ENCODE data around the gene ATG7.
"Not testable (repeated sequence)": the region's sequence is repeated elsewhere in the genome, so short reads cannot be mapped to it uniquely, and the experiment has no call there.

ATG7 gene

DNA sequence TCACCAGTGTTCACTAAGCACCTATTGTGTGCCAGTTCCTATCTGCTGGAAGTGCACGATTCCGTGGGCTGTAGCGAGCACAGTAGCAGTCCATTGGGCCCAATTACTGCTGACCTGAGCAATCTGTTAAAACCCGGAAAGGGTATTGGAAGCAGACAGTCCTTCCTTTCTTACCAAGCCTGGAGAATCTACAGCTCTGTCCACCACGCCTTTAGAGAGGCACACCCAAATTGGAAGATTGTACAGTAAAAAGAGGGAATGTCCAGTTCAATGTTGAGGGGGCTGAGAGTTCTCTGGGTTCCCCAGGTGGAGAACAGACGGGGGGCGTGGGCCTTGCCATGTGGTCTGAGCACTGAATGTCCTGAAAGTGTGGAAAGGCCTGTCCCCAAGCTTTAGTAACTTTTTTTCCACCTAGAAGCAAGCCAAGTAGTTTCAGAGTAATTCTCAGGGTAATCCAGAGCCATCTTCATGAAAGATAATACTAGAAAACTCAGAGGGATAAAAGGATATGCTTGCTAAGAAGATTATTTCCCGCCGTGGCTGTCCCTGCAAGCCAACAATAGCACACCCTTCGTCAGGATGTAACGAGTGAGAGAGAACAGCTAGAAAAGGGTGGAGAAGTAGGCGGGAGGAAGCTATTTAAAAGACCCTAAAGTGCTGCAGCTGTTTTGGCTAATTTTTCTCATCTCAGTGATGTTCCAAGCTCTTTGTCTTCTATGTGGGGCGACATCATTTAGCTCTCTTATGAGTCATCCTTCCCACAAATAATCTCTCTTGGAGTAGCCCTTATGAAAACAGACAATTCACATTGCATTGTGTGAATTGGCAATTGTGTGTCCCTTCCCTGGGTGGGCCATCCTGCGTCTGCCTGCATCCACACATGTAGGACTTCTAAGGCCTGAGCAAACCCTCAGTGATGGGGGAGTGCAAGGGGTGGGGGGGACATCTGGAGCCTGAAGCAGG, 181.0 kb downstream of the ATG7 start:
- Histone ChIP-seq H3K9me3 (ENCODE audit: severe bottlenecking) (no peaks in the 10 kb centered on the region), H3K36me3 (no peaks in the 10 kb centered on the region), H3K27ac (peak overlapping the region; percentile 67), H3K4me3 (ENCODE audit: low read depth, low read length) (peak overlapping the region; percentile 19), H3K27me3 (ENCODE audit: insufficient read depth, low read depth, severe bottlenecking) (no peaks in the 10 kb centered on the region)
- TF ChIP-seq CTCF (IDR thresholded peaks at IDR 0.05; ENCODE audit: low read depth, low read length): no peak
- peak; percentile 56 for DNase-seq

DNA sequence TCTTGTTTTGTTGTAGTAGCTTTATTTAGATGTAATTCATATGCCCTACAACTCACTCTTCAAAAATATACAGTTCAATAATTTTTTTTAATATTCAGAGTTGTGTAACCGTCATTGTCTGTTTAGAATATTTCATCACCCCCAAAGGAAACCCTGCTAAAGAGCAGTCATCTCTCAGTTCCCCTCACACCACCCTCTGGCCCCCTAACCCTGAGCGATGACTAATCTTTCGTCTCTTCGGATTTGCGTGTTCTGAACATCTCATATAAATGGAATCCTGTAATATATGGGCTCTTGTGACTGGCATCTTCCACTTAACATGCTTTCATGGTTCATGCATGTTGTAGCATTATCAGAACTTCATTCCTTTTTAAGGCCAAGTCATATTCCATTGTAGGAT, 183.8 kb downstream of the ATG7 start:
- Histone ChIP-seq H3K27ac (no peak overlapping the region), H3K27me3 (ENCODE audit: insufficient read depth, low read depth, severe bottlenecking) (no peaks in the 10 kb centered on the region), H3K9me3 (ENCODE audit: severe bottlenecking) (no peaks in the 10 kb centered on the region), H3K36me3 (no peaks in the 10 kb centered on the region), H3K4me3 (ENCODE audit: low read depth, low read length) (no peak overlapping the region)
- no peak for DNase-seq
- TF ChIP-seq CTCF (IDR thresholded peaks at IDR 0.05; ENCODE audit: low read depth, low read length): no peak

DNA sequence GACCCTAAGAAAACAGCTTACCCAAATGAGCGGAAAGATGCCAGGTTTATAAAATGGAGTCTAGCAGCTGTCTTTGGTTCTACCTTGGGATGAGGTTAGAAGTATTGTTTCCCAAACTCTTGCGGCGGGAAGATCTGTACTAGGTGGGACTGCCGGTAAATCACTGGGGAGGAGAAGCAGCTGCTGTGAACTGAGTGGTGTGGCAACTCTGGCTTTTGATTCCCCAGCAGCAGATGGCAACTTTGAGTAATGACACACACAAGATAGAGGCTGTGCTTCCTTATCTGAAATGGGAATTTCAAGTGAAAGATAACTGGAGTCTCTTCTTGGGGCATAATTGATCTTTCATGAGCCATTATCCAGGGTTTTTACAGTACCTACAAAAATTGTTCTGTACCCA, 184.9 kb downstream of the ATG7 start:
- no peak overlapping the region for H3K27ac ChIP-seq

GRCh38 chr3:11459186-11459824, 187.1 kb downstream of the ATG7 start:
- TF ChIP-seq CTCF (IDR thresholded peaks at IDR 0.05; ENCODE audit: low read depth, low read length): no peak
- H3K4me3 ChIP-seq (ENCODE audit: low read depth, low read length): no peak overlapping the region
- H3K36me3 ChIP-seq: no peaks in the 10 kb centered on the region
- no peak for DNase-seq
- H3K9me3 ChIP-seq (ENCODE audit: severe bottlenecking): no peaks in the 10 kb centered on the region
- no peak overlapping the region for H3K27ac ChIP-seq
- H3K27me3 ChIP-seq (ENCODE audit: insufficient read depth, low read depth, severe bottlenecking): no peaks in the 10 kb centered on the region

More for the DNA sequence above, 184.9 kb downstream of the ATG7 start:
- H3K27me3 ChIP-seq (ENCODE audit: insufficient read depth, low read depth, severe bottlenecking): no peaks in the 10 kb centered on the region
- no peak for TF ChIP-seq CTCF (IDR thresholded peaks at IDR 0.05; ENCODE audit: low read depth, low read length)
- no peaks in the 10 kb centered on the region for H3K36me3 ChIP-seq
- no peaks in the 10 kb centered on the region for H3K9me3 ChIP-seq (ENCODE audit: severe bottlenecking)
- peak; percentile 31 for DNase-seq
- H3K4me3 ChIP-seq (ENCODE audit: low read depth, low read length): no peak overlapping the region

DNA sequence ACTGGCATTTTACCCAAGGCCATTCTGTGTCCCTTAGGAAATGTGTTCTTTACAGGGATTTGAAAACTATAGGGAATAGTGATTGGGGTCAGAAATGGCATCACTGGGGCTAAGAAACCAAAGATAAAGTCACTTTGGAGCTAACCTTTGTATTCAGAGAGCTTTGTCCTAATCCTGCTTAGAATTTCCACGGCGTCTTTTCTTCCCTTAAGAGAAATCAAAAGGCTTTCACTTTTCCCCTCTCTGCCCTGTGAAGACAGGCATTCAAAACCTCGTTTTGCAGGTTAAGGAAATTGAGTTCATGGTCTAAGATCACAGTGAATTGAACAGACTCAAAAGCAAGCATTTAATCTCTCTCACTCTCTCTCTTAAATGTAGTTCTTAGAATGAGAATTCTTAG, 189.0 kb downstream of the ATG7 start:
- H3K27me3 ChIP-seq (ENCODE audit: insufficient read depth, low read depth, severe bottlenecking): no peaks in the 10 kb centered on the region
- H3K27ac ChIP-seq: no peak overlapping the region
- H3K36me3 ChIP-seq: no peaks in the 10 kb centered on the region
- H3K4me3 ChIP-seq (ENCODE audit: low read depth, low read length): no peak overlapping the region
- DNase-seq: no peak
- no peak for TF ChIP-seq CTCF (IDR thresholded peaks at IDR 0.05; ENCODE audit: low read depth, low read length)
- H3K9me3 ChIP-seq (ENCODE audit: severe bottlenecking): no peaks in the 10 kb centered on the region

DNA sequence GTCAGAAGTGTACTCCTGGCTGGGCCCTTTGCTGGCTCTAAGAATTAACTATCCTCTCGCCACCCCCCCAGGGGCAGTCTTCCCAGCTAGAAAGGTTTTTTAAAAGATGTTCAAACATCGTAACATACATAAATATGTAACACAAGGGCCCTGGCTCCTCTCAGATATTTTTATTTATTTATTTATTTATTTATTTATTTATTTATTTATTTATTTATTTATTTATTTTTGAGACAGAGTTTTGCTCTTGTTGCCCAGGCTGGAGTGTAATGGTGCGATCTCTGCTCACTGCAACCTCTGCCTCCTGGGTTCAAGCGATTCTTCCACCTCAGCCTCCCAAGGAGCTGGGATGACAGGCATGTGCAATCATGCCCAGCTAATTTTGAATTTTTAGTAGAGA, 190.5 kb downstream of the ATG7 start:
- not testable (repeated sequence) for H3K36me3 ChIP-seq; DNase-seq; H3K9me3 ChIP-seq (ENCODE audit: severe bottlenecking)

More for the DNA sequence above, 190.5 kb downstream of the ATG7 start:
- H3K27ac ChIP-seq; H3K27me3 ChIP-seq (ENCODE audit: insufficient read depth, low read depth, severe bottlenecking); H3K4me3 ChIP-seq (ENCODE audit: low read depth, low read length): not testable (repeated sequence)
